Activated CD8-positive, alpha-beta memory T cell treated with anti-CD3 and anti-CD28 coated beads, Interleukin-2, amount 50 U/mL, for 24 hours (primary cell): ENCODE results near the gene UBAC2.

Source experiments
- DNase-seq: peaks from one replicate; pipeline ENCODE4 v3.0.0-alpha.2; 2020; ENCODE audit errors: extremely low read depth

UBAC2 gene

GRCh38 chr13:99294958-99295357, 94.3 kb downstream of the UBAC2 start:
- DNase-seq: no peak

DNA sequence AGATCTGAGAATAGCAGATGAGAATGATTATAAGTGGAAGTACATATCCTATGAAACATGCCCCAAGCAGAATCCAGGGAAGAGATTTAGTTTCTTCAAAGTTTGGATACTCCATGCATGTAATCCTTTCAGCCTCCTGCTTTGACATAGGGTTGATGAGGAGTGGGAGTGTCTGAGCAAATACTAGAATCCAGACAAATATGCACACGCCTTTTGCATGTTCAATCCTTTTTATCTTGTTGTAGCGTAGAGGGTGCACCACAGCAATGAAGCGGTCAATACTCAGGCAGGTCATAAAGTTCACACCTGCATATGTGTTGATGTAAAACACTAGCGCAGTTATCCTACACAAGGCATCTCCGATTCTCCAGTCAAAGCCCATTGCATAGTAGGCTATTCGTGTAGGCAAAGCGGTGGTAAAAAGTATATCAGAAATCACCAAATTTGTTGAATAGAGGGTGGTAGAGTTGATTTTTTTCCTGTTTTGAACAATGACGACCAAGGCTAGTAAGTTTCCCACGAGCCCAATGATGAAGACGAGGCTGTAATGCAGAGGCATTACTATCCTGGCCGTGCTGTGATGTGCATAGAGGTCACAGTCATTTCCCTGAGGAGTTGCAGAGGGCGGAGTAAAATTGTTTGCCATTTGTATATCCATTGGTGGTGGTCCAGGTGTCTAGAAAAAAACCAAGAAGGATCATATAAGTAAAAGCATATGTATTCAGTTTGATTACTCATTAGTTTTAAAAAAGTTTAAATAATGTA, 95.0 kb downstream of the UBAC2 start:
- DNase-seq: no peak

- no peak for DNase-seq
Measured at GRCh38 chr13:99296398-99296797, 95.7 kb downstream of the UBAC2 start.

DNA sequence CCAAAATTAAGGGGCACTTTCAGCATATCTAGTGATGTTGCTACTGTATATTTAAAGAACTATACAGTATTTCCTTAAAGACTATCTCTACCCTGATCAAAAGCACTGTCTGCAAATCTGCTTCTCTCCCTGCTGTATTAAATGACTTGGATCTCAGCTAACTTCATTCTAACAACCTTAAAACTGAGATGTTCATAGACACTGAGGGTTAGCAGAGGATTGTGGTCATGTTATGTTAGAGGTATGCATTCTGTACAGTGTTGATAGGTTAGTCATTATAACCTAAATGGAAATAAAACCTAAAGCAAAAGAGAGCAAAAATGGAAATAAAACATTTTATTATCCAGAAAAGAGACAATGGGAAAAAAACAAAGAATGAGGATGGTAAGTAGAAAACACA, 96.7 kb downstream of the UBAC2 start:
- no peak for DNase-seq

- no peak for DNase-seq
Measured at GRCh38 chr13:99298056-99298455, 97.4 kb downstream of the UBAC2 start.

GRCh38 chr13:99299256-99299919, 98.7 kb downstream of the UBAC2 start:
- DNase-seq: no peak

- no peak for DNase-seq
Measured at GRCh38 chr13:99299920-99300341, 99.3 kb downstream of the UBAC2 start.

- DNase-seq: no peak
Measured at GRCh38 chr13:99301056-99301838, 100.6 kb downstream of the UBAC2 start.

DNA sequence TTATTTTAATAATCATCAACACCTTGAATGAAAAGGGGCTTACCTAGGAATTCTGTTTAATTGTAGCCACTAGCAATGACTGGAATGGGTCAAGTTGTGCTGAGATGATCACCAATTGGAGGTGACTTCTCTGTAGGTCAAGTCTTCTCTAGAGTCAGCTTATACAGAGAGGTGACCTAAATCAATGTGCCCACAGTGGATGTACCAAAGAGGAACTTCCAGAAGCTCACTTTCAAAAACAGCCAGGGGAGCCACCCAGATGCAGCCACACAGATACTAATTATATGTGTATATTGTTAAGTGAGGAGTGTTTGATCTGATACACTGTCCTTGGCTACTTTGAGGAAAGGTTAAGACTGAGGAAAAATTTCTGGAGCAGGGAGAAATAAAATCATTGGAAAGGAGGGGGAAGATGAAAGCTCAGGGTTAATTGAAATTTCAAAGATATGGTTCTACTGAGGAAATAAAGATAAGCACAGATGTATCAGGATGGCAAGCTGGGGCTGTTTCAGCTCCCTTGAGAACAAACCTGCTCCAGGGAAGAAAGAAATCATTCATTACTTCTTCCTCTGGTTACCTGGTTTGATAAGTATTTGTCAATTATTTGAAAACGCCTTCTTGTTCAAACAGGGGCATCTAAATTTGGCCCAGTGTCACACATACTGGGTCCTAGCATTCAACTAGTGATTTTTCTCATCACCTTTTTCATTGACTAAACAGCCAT, 101.4 kb downstream of the UBAC2 start:
- no peak for DNase-seq

- DNase-seq: no peak
Measured at GRCh38 chr13:99302637-99303505, 102.2 kb downstream of the UBAC2 start.

GRCh38 chr13:99303863-99304521, 103.3 kb downstream of the UBAC2 start:
- DNase-seq: no peak

- DNase-seq: no peak
Measured at GRCh38 chr13:99304541-99304940, 103.9 kb downstream of the UBAC2 start.

DNA sequence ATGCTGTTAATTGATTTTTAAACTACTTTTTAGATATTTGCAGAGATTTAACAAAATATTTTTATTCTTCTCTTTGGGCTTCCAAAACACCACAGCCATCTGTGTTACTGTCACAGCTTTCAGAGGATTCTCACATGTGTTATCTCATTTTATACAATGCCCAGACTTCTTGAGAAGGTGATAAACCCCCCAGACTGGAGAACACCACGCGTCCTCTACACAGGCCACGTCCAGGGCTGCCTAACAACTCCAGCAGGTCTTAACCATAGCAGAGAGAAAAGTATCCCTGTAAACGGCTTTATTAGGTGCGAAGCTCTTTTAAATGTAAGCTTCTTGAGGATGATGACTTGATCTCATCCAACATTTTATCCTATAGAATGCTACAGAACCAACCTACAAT, 104.5 kb downstream of the UBAC2 start:
- DNase-seq: no peak

DNA sequence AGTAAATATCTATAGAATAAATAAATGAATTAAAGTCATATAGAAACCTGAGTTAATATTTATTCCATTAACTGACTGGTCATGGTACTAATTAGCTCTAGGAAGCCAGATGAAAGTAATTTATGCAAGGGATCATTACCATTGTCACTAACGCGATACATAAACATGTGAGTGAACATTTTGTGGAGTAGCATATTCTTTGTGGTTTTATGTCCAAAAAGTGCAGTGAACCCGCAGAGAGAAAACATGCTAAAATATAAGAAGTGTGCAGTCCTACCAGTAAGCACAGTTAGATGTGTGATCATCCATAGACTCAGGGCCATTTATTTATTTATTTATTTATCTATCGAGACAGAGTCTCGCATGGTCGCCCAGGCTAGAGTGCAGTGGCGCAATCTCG, 104.9 kb downstream of the UBAC2 start:
- no peak for DNase-seq

DNA sequence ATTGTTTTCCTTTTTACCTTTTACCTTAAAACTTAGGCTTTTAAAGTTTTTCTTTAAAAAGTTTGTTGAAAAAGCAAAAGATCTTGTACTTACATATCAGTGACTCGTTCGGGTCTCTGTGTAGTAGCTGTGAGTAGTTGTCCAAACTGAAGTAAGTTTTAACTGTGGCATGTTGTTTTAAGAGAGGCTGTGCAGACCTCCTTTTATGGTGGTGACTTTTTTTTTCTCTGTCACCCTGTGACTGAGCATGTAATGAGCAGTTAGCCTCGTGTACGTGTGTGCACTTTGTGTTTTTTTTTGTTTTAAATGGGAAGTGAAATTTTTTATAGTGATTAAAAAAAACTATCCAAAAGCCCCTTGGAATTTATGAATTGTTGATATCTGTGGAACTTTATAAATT, 106.6 kb downstream of the UBAC2 start, which contains the start of gene GPR183:
Gene GPR183 (minus strand): TSS at position 153 of the 400 bp plus-strand sequence. CDS start 11,254 bp downstream, outside the sequence.
- DNase-seq: no peak

GRCh38 chr13:99307648-99308339, 107.1 kb downstream of the UBAC2 start:
- DNase-seq: peak; percentile 68

GRCh38 chr13:99308471-99309087, 107.9 kb downstream of the UBAC2 start:
- DNase-seq: no peak

DNA sequence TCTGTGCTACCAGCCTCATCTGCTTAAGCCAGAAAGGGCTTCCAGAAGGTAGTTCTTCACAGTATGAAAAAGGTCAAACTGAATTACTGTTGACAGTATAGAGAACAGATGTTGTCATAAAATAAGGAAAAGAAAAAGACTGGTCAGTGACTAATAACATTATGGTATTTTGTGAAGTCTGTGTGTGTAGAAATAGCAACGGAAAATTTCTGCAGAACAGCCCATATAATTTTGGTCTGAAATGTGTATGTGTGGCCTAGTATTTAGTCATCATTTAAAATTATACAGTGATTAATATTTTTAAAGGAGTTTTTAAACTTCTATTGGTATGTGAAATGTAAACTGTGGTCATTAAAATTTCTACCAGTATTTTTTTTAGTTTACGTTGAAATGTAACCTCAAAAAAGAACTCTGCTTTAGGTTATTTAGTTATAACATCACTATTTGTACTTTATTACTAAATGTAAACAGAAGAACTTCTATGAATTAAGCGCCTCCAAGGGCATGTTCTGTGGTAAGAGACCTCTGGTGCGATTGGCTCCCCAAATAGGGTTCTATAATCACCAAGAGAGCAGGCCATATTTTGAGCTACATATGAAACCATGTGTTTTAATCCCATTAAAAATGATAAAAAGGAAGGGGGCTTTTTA, 109.9 kb downstream of the UBAC2 start:
- no peak for DNase-seq

DNA sequence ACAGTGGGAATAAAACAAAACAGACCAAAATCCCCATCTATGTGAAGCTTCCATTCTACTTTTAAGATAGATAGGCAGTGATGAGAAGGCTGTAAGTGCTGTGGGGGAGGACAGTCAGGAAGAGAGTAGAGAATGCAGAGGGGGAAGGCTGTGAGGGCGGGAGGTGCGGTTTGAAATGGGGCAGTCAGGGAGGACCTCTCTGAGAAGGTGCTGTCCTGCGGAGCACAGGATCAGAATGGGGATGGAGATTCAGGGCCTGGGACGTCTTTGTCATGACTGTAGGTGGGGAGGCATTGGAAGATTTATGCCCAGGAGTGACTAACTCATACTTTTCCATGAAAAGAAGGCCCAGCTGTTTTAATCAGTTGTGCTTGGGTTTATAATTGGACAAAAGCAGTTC, 110.5 kb downstream of the UBAC2 start:
- no peak for DNase-seq
